Astrocyte (in vitro differentiated cells and primary cell): ENCODE results near the gene C2CD2.

ENCODE experiments used
- EZH2 ChIP-seq: IDR thresholded peaks from 2 replicates; pipeline ENCODE4 v1.6.1; 2012; ENCODE audit warnings: mild to moderate bottlenecking, low read length, inconsistent platforms; ENCODE audit not compliant: insufficient read depth
- TF ChIP-seq, protein P1 (sequence below): IDR thresholded peaks from 2 replicates; pipeline ENCODE4 v1.5.1; 2011; ENCODE audit warnings: low read depth, mild to moderate bottlenecking, inconsistent platforms, low read length, moderate library complexity; ENCODE audit not compliant: insufficient read depth

DNA sequence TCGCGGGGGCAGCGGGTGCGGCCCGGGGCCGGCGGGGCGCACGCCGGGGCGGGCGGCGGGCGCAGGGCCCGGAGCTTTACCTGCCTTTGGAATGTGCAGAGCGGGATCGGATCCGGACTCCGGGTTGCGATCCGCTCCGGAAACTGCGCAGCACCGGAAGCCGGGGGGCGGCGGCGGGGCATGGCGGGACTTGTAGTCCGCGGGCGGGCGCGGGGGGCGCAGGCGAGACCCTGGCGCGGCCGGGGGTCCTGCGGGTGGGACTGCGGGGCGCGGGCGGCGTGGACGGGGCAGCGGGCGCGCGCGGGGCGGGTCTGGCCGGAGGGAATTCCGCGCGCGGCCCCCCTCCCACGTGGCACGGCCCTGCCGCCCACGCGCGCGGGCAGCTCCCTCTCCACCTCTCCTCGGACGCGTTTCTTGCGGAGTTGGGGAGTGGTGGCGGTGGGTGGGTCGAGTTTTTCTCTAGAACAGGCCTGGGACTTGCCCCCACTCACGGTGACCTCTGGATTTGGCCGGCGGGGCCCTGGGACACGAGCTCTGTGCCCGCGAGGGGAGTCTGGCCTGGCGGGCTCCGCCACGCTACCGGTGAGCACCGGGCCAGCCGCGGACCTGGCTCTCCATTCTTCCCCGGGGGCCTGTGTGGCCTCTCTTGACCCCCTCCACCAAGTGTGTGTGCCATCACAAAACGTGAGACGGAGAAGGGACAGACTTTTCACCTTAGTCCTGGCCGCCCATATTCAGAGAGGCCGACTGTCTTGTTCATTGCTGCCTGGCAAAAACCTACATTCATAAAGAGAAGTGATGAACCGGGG is 74.4 kb downstream of the C2CD2 start, which contains the start of gene PRDM15:
- TF ChIP-seq, protein P1, sequence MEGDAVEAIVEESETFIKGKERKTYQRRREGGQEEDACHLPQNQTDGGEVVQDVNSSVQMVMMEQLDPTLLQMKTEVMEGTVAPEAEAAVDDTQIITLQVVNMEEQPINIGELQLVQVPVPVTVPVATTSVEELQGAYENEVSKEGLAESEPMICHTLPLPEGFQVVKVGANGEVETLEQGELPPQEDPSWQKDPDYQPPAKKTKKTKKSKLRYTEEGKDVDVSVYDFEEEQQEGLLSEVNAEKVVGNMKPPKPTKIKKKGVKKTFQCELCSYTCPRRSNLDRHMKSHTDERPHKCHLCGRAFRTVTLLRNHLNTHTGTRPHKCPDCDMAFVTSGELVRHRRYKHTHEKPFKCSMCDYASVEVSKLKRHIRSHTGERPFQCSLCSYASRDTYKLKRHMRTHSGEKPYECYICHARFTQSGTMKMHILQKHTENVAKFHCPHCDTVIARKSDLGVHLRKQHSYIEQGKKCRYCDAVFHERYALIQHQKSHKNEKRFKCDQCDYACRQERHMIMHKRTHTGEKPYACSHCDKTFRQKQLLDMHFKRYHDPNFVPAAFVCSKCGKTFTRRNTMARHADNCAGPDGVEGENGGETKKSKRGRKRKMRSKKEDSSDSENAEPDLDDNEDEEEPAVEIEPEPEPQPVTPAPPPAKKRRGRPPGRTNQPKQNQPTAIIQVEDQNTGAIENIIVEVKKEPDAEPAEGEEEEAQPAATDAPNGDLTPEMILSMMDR, result no peak
- TF ChIP-seq EZH2, result no peak
